PC-3 (cell line): Measurements from ENCODE around the gene NCKIPSD. TPM values are rescaled to one million over a fixed set of nuclear protein-coding genes. Genes with fewer than 3 reads are reported as not detected.

Source experiments
- ATAC-seq: fragments of 200-7000 bp; cut with Tn5 transposase; 2 replicates; pipeline ENCODE4 v1.9.1; 2020; ENCODE audit warnings: mild to moderate bottlenecking, moderate library complexity
- BruUV-seq: library from RNA; stranded (reverse); fragments of 400-500 nt; replicated peaks from 2 replicates; lab custom pipeline; 2021; lab: Mats Ljungman, UMichigan
- CTCF ChIA-PET: fragments of 300-600 bp; sonication (Branson Sonifier 250); formaldehyde crosslinking; loops from one replicate; lab custom pipeline; 2022; ENCODE audit warnings: antibody characterized with exemption; lab: Charles Lee
- POLR2A ChIA-PET: fragments of 300-600 bp; sonication (Branson Sonifier 250); formaldehyde crosslinking; loops from one replicate; lab custom pipeline; 2022; ENCODE audit warnings: antibody characterized with exemption; ENCODE audit not compliant: unreplicated experiment; lab: Charles Lee
- DNase-seq: peaks from one replicate; pipeline ENCODE4 v3.0.0-alpha.2; 2015
- H2AFZ ChIP-seq: fragments of 300-600 bp; sonication (generic); 2 replicates; pipeline ENCODE4 v1.6.0; 2016; ENCODE audit warnings: antibody characterized with exemption, low read length
- H3F3A ChIP-seq: fragments of 300-600 bp; sonication (generic); one replicate; pipeline ENCODE4 v1.6.0; 2017; ENCODE audit warnings: antibody characterized with exemption, low read length, control low read depth, mild to moderate bottlenecking; ENCODE audit not compliant: unreplicated experiment
- H3K27ac ChIP-seq: fragments of 300-600 bp; sonication (generic); 2 replicates; pipeline ENCODE4 v1.5.1; 2016; ENCODE audit warnings: mild to moderate bottlenecking, low read length
- H3K27me3 ChIP-seq: fragments of 300-600 bp; sonication (generic); 2 replicates; pipeline ENCODE4 v1.6.1; 2016; ENCODE audit warnings: low read length, mixed read lengths
- H3K36me3 ChIP-seq: fragments of 300-600 bp; sonication (generic); 2 replicates; pipeline ENCODE4 v1.6.1; 2016; ENCODE audit warnings: low read depth, mixed run types, low read length, mixed read lengths
- H3K4me1 ChIP-seq: fragments of 300-600 bp; sonication (generic); 2 replicates; pipeline ENCODE4 v1.5.1; 2016; ENCODE audit warnings: low read length; ENCODE audit not compliant: insufficient read depth
- H3K4me2 ChIP-seq: fragments of 300-600 bp; sonication (generic); 2 replicates; pipeline ENCODE4 v1.6.0; 2016; ENCODE audit warnings: low read length
- H3K4me3 ChIP-seq: fragments of 300-600 bp; sonication (generic); 2 replicates; pipeline ENCODE4 v1.5.1; 2016; ENCODE audit warnings: mild to moderate bottlenecking, low read length, mixed read lengths
- H3K79me2 ChIP-seq: fragments of 300-600 bp; sonication (generic); 2 replicates; pipeline ENCODE4 v1.6.1; 2017; ENCODE audit warnings: low read length, mixed read lengths
- H3K9ac ChIP-seq: fragments of 300-600 bp; sonication (generic); 2 replicates; pipeline ENCODE4 v1.6.0; 2016; ENCODE audit warnings: mild to moderate bottlenecking, low read length
- H3K9me2 ChIP-seq: fragments of 300-600 bp; sonication (generic); replicated peaks from 2 replicates; pipeline ENCODE4 v1.6.1; 2016; ENCODE audit warnings: mixed run types, low read length, mixed read lengths
- H3K9me3 ChIP-seq: fragments of 300-600 bp; sonication (generic); 2 replicates; pipeline ENCODE4 v1.6.1; 2016; ENCODE audit warnings: low read length, mixed read lengths
- H4K20me1 ChIP-seq: fragments of 300-600 bp; sonication (generic); 2 replicates; pipeline ENCODE4 v1.6.1; 2016; ENCODE audit warnings: low read length, mixed read lengths
- EZH2 ChIP-seq: fragments of 300-600 bp; sonication (generic); IDR thresholded peaks from one replicate; pipeline ENCODE4 v1.6.1; 2017; ENCODE audit warnings: antibody characterized with exemption, mild to moderate bottlenecking, low read length; ENCODE audit not compliant: unreplicated experiment
- EZH2phosphoT487 ChIP-seq: fragments of 300-600 bp; sonication (generic); IDR thresholded peaks from 2 replicates; pipeline ENCODE4 v1.6.1; 2018; ENCODE audit warnings: mild to moderate bottlenecking, antibody characterized with exemption, low read length, borderline replicate concordance
- intact Hi-C: fragments of 100-400 bp; cut with micrococcal nuclease; formaldehyde crosslinking; loops from 2 replicates; pipeline ENCODE4 v1.9.0; 2023
- total RNA-seq: library from RNA; depleted of rRNA; stranded (reverse); fragments of >200 nt; gene quantifications from 2 replicates; pipeline ENCODE4 v1.2.3, GENCODE V29; 2014
- TF ChIP-seq, protein P1 (sequence below): fragments of 300-600 bp; sonication (generic); conservative IDR thresholded peaks from 2 replicates; pipeline ENCODE4 v1.5.1; 2017; ENCODE audit warnings: antibody characterized with exemption, low read depth, mild to moderate bottlenecking, low read length

The NCKIPSD gene
- total RNA-seq, 1 experiment from 2014 or later, result 66.8 TPM

DNA sequence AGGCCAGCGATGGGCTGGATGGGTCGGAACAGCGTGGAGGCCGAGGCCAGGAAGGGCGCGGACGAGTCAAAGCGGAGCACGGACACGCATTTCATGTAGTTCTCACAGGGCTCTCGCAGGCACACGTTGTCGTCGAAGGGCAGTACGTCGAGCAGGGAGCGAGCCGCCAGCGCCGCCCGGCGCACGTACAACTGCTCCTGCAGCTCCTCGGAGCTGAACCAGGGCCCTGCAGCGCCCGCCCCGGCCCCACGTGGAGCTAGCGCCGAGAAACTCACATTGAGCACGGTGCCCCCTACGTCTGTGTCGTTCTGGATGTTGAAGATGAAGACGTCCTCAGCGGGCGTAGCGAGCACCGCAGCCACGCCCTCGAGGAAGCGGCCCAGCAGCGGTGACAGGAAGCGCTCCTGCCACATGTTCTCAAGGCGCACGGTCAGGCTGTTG is 28.9 kb downstream of the NCKIPSD start:
- CTCF ChIA-PET, result no interaction called here

DNA sequence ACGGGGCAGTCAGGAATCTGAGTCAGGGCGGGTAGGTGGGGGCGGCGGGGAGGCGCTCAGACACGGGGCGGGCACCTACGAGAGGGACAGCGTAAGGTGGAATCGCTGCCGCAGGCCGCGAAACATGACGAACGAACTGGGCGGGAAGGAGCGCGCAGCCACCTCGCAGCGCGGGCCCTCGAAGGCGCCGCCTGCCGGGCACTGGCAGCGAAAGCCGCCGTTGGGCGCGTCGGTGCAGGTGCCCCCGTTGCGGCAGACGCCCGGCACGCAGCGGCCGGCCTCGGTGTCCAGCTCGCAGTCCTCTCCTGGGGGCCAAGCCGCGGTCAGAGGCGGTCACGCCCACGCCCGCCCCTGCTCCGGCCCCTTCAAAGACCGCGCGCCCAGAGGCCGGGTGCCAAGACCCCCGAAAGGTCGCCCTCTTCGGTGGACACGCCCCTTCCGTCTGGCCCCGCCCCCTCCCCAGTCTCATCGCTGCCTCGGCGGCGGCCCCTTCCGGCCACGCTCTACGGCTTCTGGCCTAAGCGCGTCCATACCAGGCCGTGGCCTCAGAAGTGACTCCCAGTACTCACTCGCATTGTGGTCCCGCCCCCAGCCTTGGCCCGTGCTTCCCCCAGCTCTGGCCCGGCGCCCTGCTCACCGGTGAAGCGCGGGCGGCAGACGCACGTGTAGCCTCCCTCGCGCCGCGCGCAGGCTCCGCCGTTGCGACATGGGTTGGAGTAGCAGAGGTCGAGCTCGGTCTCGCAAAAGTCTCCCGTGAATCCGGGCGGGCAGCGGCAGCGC is 29.5 kb downstream of the NCKIPSD start:
- intact Hi-C loops, result no loop called here
- H3F3A ChIP-seq, result no peaks in the 10 kb centered on the region
- ChIA-PET POLR2A (no interaction called here), CTCF (no interaction called here)
- BruUV-seq, result no TSS peak
- no peaks in the 10 kb centered on the region for H3K9me2 ChIP-seq
- ATAC-seq, result no peak
- H3K4me3 ChIP-seq, result no peak overlapping the region
- no peaks in the 10 kb centered on the region for H3K27me3 ChIP-seq
- TF ChIP-seq EZH2phosphoT487, result no peak
- no peak for TF ChIP-seq EZH2
- TF ChIP-seq, protein P1, sequence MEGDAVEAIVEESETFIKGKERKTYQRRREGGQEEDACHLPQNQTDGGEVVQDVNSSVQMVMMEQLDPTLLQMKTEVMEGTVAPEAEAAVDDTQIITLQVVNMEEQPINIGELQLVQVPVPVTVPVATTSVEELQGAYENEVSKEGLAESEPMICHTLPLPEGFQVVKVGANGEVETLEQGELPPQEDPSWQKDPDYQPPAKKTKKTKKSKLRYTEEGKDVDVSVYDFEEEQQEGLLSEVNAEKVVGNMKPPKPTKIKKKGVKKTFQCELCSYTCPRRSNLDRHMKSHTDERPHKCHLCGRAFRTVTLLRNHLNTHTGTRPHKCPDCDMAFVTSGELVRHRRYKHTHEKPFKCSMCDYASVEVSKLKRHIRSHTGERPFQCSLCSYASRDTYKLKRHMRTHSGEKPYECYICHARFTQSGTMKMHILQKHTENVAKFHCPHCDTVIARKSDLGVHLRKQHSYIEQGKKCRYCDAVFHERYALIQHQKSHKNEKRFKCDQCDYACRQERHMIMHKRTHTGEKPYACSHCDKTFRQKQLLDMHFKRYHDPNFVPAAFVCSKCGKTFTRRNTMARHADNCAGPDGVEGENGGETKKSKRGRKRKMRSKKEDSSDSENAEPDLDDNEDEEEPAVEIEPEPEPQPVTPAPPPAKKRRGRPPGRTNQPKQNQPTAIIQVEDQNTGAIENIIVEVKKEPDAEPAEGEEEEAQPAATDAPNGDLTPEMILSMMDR, result no peak
- no peak overlapping the region for H3K9ac ChIP-seq
- H3K27ac ChIP-seq, result no peak overlapping the region
- H3K4me2 ChIP-seq, result no peak overlapping the region
- no peaks in the 10 kb centered on the region for H3K4me1 ChIP-seq
- no peaks in the 10 kb centered on the region for H3K36me3 ChIP-seq
- no peaks in the 10 kb centered on the region for H4K20me1 ChIP-seq
- no peak overlapping the region for H2AFZ ChIP-seq
- H3K79me2 ChIP-seq, result no peaks in the 10 kb centered on the region
- DNase-seq, result no peak
- no peaks in the 10 kb centered on the region for H3K9me3 ChIP-seq

More for the DNA sequence above, 28.9 kb downstream of the NCKIPSD start:
- H3K36me3 ChIP-seq, result no peaks in the 10 kb centered on the region
- no peak for TF ChIP-seq EZH2phosphoT487
- TF ChIP-seq, protein P1, result no peak
- TF ChIP-seq EZH2, result no peak
- no peaks in the 10 kb centered on the region for H3K4me1 ChIP-seq
- no peak overlapping the region for H3K4me3 ChIP-seq
- H3K4me2 ChIP-seq, result no peak overlapping the region
- no peaks in the 10 kb centered on the region for H4K20me1 ChIP-seq
- no peaks in the 10 kb centered on the region for H3K27me3 ChIP-seq
- intact Hi-C loops, result no loop called here
- DNase-seq, result no peak
- no peaks in the 10 kb centered on the region for H3K79me2 ChIP-seq
- H3K9ac ChIP-seq, result no peak overlapping the region
- H3K9me3 ChIP-seq, result no peaks in the 10 kb centered on the region
- H3K27ac ChIP-seq, result no peak overlapping the region
- no peak overlapping the region for H2AFZ ChIP-seq
- no peaks in the 10 kb centered on the region for H3F3A ChIP-seq
- POLR2A ChIA-PET, result no interaction called here
- BruUV-seq, result no TSS peak
- ATAC-seq, result no peak
- no peaks in the 10 kb centered on the region for H3K9me2 ChIP-seq

DNA sequence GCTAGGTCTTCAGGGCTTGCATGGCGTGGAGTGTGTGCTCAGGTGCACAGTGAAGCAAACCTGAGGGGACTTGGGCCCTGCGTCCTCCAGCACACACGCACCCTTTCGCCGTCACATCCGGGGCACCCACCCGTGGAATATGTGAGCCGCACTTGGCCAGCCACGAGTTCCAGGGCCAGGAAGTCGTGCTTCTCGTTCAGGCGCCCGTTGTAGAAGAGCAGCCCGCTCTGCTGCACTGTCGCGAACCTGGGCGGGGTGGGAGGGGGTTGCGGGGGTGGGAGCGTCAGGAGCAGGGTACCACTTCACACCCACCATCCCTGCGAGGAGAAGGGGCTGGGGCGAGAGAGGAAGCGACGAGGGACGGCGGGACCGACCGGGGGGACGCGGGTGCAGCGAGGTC is 30.1 kb downstream of the NCKIPSD start:
- TF ChIP-seq EZH2phosphoT487 (no peak), EZH2 (no peak)
- TF ChIP-seq, protein P1, result no peak
- ChIA-PET POLR2A (no interaction called here), CTCF (no interaction called here)
- BruUV-seq, result no TSS peak
- no peaks in the 10 kb centered on the region for H3K9me2 ChIP-seq
- H4K20me1 ChIP-seq, result no peaks in the 10 kb centered on the region
- H3K27me3 ChIP-seq, result no peaks in the 10 kb centered on the region
- no peaks in the 10 kb centered on the region for H3K36me3 ChIP-seq
- no peak overlapping the region for H3K4me3 ChIP-seq
- H2AFZ ChIP-seq, result no peak overlapping the region
- H3K9me3 ChIP-seq, result no peaks in the 10 kb centered on the region
- DNase-seq (no peak), ATAC-seq (no peak)
- no peak overlapping the region for H3K9ac ChIP-seq
- H3K4me1 ChIP-seq, result no peaks in the 10 kb centered on the region
- H3K4me2 ChIP-seq, result no peak overlapping the region
- H3K79me2 ChIP-seq, result no peaks in the 10 kb centered on the region
- no peaks in the 10 kb centered on the region for H3F3A ChIP-seq
- H3K27ac ChIP-seq, result no peak overlapping the region
- intact Hi-C loops, result no loop called here
